Mesenchymal stem cell (in vitro differentiated cells and primary cell): ENCODE data around the gene ZNF628.

Experiments used
- DNase-seq: peaks from one replicate; pipeline ENCODE4 v3.0.0-alpha.2; 2013
- H2AFZ ChIP-seq: one replicate; pipeline ENCODE4 v1.6.1; 2013; ENCODE audit warnings: low read depth, mild to moderate bottlenecking, control low read depth, inconsistent platforms, low read length, moderate library complexity
- H2AK5ac ChIP-seq: 2 replicates; pipeline ENCODE4 v1.6.1; 2013; ENCODE audit warnings: low read length, moderate library complexity, mild to moderate bottlenecking, inconsistent platforms; ENCODE audit not compliant: severe bottlenecking
- H2BK120ac ChIP-seq: one replicate; pipeline ENCODE4 v1.6.1; 2013; ENCODE audit warnings: low read depth, mild to moderate bottlenecking, inconsistent platforms, low read length, moderate library complexity
- H2BK12ac ChIP-seq, 2 experiments: one replicate each; pipeline ENCODE4 v1.6.1; 2013; ENCODE audit warnings: inconsistent platforms in 2 of 2, low read length in 2 of 2, mild to moderate bottlenecking in 2 of 2, moderate library complexity in 2 of 2, control low read depth in 1 of 2
- H2BK15ac ChIP-seq: one replicate; pipeline ENCODE4 v1.6.1; 2013; ENCODE audit warnings: mild to moderate bottlenecking, low read depth, inconsistent platforms; ENCODE audit not compliant: poor library complexity, severe bottlenecking
- H2BK5ac ChIP-seq: 2 replicates; pipeline ENCODE4 v1.6.1; 2013; ENCODE audit warnings: low read depth, mild to moderate bottlenecking, low read length, control low read depth, inconsistent platforms; ENCODE audit not compliant: poor library complexity, severe bottlenecking
- H3K14ac ChIP-seq, 2 experiments: one replicate each; pipeline ENCODE4 v1.6.1; 2013; ENCODE audit warnings: inconsistent platforms in 2 of 2, low read length in 2 of 2, control low read depth in 1 of 2, mild to moderate bottlenecking in 1 of 2, moderate library complexity in 1 of 2
- H3K18ac ChIP-seq, 2 experiments: one replicate each; pipeline ENCODE4 v1.6.1; 2013; ENCODE audit warnings: inconsistent platforms in 2 of 2, low read length in 2 of 2, control low read depth in 1 of 2, low read depth in 1 of 2, mild to moderate bottlenecking in 1 of 2
- H3K23ac ChIP-seq, 2 experiments: one replicate each; pipeline ENCODE4 v1.6.1; 2013; ENCODE audit warnings: inconsistent platforms in 2 of 2, low read length in 2 of 2, mild to moderate bottlenecking in 2 of 2, moderate library complexity in 2 of 2, control low read depth in 1 of 2
- H3K27ac ChIP-seq: 2 replicates; pipeline ENCODE4 v1.5.1; 2013; ENCODE audit warnings: mild to moderate bottlenecking, moderate library complexity, low read length, control low read depth, inconsistent platforms; ENCODE audit not compliant: poor library complexity, severe bottlenecking
- H3K27me3 ChIP-seq, 2 experiments: 2 replicates each; pipeline versions ENCODE4 v1.6.1 to v1.7.0; 2013; ENCODE audit warnings: low read length in 2 of 2, mild to moderate bottlenecking in 2 of 2, moderate library complexity in 2 of 2, control low read depth in 1 of 2, inconsistent platforms in 1 of 2; ENCODE audit not compliant: control insufficient read depth in 1 of 2, insufficient read depth in 1 of 2
- H3K36me3 ChIP-seq, 2 experiments: 2 replicates each; pipeline versions ENCODE4 v1.6.1 to v1.7.0; 2013; ENCODE audit warnings: low read length in 2 of 2, control low read depth in 1 of 2, inconsistent platforms in 1 of 2, low read depth in 1 of 2, mild to moderate bottlenecking in 1 of 2; ENCODE audit not compliant: insufficient read depth in 2 of 2, control insufficient read depth in 1 of 2
- H3K4ac ChIP-seq, 2 experiments: one replicate each; pipeline ENCODE4 v1.6.1; 2013; ENCODE audit warnings: inconsistent platforms in 2 of 2, low read length in 2 of 2, mild to moderate bottlenecking in 2 of 2, moderate library complexity in 2 of 2, control low read depth in 1 of 2, low read depth in 1 of 2
- H3K4me1 ChIP-seq: 2 replicates; pipeline ENCODE4 v1.6.1; 2013; ENCODE audit warnings: low read depth, low read length, control low read depth; ENCODE audit not compliant: control insufficient read depth, insufficient read depth
- H3K4me2 ChIP-seq: 2 replicates; pipeline ENCODE4 v1.6.1; 2013; ENCODE audit warnings: low read length, mild to moderate bottlenecking, inconsistent platforms; ENCODE audit not compliant: poor library complexity, severe bottlenecking
- H3K4me3 ChIP-seq, 2 experiments: 2 replicates each; pipeline versions ENCODE4 v1.5.1 to v1.7.0; 2013; ENCODE audit warnings: low read length in 2 of 2, mild to moderate bottlenecking in 2 of 2, control low read depth in 1 of 2, low read depth in 1 of 2; ENCODE audit not compliant: insufficient read depth in 1 of 2
- H3K79me1 ChIP-seq: replicated peaks from 2 replicates; pipeline ENCODE4 v1.6.1; 2013; ENCODE audit warnings: mild to moderate bottlenecking, control low read depth, low read length, inconsistent platforms; ENCODE audit not compliant: poor library complexity, severe bottlenecking
- H3K9ac ChIP-seq: 2 replicates; pipeline ENCODE4 v1.7.0; 2013; ENCODE audit warnings: mild to moderate bottlenecking, low read length, moderate library complexity
- H3K9me3 ChIP-seq: 2 replicates; pipeline ENCODE4 v1.7.0; 2013; ENCODE audit warnings: mild to moderate bottlenecking, low read length; ENCODE audit not compliant: control insufficient read depth
- H4K8ac ChIP-seq: one replicate; pipeline ENCODE4 v1.6.1; 2013; ENCODE audit warnings: inconsistent platforms, mild to moderate bottlenecking, low read length, moderate library complexity
- H4K91ac ChIP-seq: one replicate; pipeline ENCODE4 v1.6.1; 2013; ENCODE audit warnings: mild to moderate bottlenecking, low read length, inconsistent platforms
- WGBS: methylation state at CpG from one replicate; pipeline ENCODE4 v1.1.7; 2013; ENCODE audit warnings: mixed read lengths; 5-methylcytosine and 5-hydroxymethylcytosine counted together

The ZNF628 gene

GRCh38 chr19:55500368-55500952 is 24.0 kb downstream of the ZNF628 start:
- Histone ChIP-seq H3K4me1 (peaks cover 4% of the 10 kb centered on the region), H2BK5ac (no peak overlapping the region), H3K23ac (no peak overlapping the region), H3K9ac (no peak overlapping the region), H3K27ac (no peak overlapping the region), H2BK15ac (no peak overlapping the region), H2BK12ac (no peak overlapping the region), H3K9me3 (no peaks in the 10 kb centered on the region), H3K79me1 (no peaks in the 10 kb centered on the region), H3K27me3 (no peaks in the 10 kb centered on the region), H2AFZ (no peak overlapping the region), H2AK5ac (no peak overlapping the region), H3K36me3 (peaks cover 44 to 79% of the 10 kb centered on the region in 2 experiments), H3K4me3 (no peak overlapping the region), H3K18ac (no peak overlapping the region), H2BK120ac (no peak overlapping the region), H4K91ac (no peak overlapping the region), H3K4me2 (no peak overlapping the region), H4K8ac (no peak overlapping the region), H3K14ac (no peak overlapping the region), H3K4ac (no peak overlapping the region)
- WGBS, result 94% methylated on average over 25 of the region's 26 CpGs
- no peak for DNase-seq

GRCh38 chr19:55502197-55502952 is 26.0 kb downstream of the ZNF628 start:
- WGBS, result 93% methylated on average over 9 of the region's 9 CpGs
- H3K9me3 ChIP-seq, result no peaks in the 10 kb centered on the region
- H3K27ac ChIP-seq, result no peak overlapping the region
- H4K91ac ChIP-seq, result no peak overlapping the region
- no peak overlapping the region for H3K4ac ChIP-seq
- no peak overlapping the region for H2BK120ac ChIP-seq
- H3K18ac ChIP-seq, result no peak overlapping the region
- H3K79me1 ChIP-seq, result no peaks in the 10 kb centered on the region
- no peak overlapping the region for H3K23ac ChIP-seq
- H4K8ac ChIP-seq, result no peak overlapping the region
- no peak overlapping the region for H3K4me3 ChIP-seq
- peaks cover 4% of the 10 kb centered on the region for H3K4me1 ChIP-seq
- DNase-seq, result no peak
- peaks cover 35 to 68% of the 10 kb centered on the region in 2 experiments for H3K36me3 ChIP-seq
- no peak overlapping the region for H2AK5ac ChIP-seq
- no peak overlapping the region for H2BK15ac ChIP-seq
- no peak overlapping the region for H2AFZ ChIP-seq
- H2BK5ac ChIP-seq, result no peak overlapping the region
- H3K4me2 ChIP-seq, result no peak overlapping the region
- no peak overlapping the region for H3K14ac ChIP-seq
- H2BK12ac ChIP-seq, result no peak overlapping the region
- no peaks in the 10 kb centered on the region for H3K27me3 ChIP-seq
- H3K9ac ChIP-seq, result no peak overlapping the region

GRCh38 chr19:55503157-55503501 is 26.7 kb downstream of the ZNF628 start:
- H3K4ac ChIP-seq, result no peak overlapping the region
- WGBS, result 87% methylated on average over 17 of the region's 17 CpGs
- H2AFZ ChIP-seq, result no peak overlapping the region
- no peak overlapping the region for H3K23ac ChIP-seq
- H2BK120ac ChIP-seq, result no peak overlapping the region
- peaks cover 30 to 65% of the 10 kb centered on the region in 2 experiments for H3K36me3 ChIP-seq
- no peaks in the 10 kb centered on the region for H3K27me3 ChIP-seq
- no peak overlapping the region for H3K9ac ChIP-seq
- no peak overlapping the region for H3K4me2 ChIP-seq
- H3K4me3 ChIP-seq, result no peak overlapping the region
- H4K91ac ChIP-seq, result no peak overlapping the region
- no peak overlapping the region for H4K8ac ChIP-seq
- H3K4me1 ChIP-seq, result peaks cover 4% of the 10 kb centered on the region
- no peak overlapping the region for H2AK5ac ChIP-seq
- H2BK15ac ChIP-seq, result peak overlapping the region; percentile 33
- H3K9me3 ChIP-seq, result no peaks in the 10 kb centered on the region
- H3K14ac ChIP-seq, result no peak overlapping the region
- no peak overlapping the region for H3K27ac ChIP-seq
- no peak overlapping the region for H2BK5ac ChIP-seq
- DNase-seq, result no peak
- no peak overlapping the region for H2BK12ac ChIP-seq
- H3K18ac ChIP-seq, result no peak overlapping the region
- H3K79me1 ChIP-seq, result no peaks in the 10 kb centered on the region

- Histone ChIP-seq H3K18ac (no peak overlapping the region), H3K4me1 (peaks cover 4% of the 10 kb centered on the region), H2AK5ac (no peak overlapping the region), H3K23ac (no peak overlapping the region), H3K9me3 (no peaks in the 10 kb centered on the region), H3K4ac (no peak overlapping the region), H4K91ac (no peak overlapping the region), H3K36me3 (peaks cover 30 to 63% of the 10 kb centered on the region in 2 experiments), H2BK15ac (peak overlapping the region; percentile 33), H3K4me3 (peak overlapping the region; percentile 53 to 75), H4K8ac (peak overlapping the region; percentile 75), H3K4me2 (peak overlapping the region; percentile 83), H2BK5ac (no peak overlapping the region), H3K27ac (peak overlapping the region; percentile 46), H3K14ac (no peak overlapping the region), H3K79me1 (no peaks in the 10 kb centered on the region), H2BK120ac (no peak overlapping the region), H2BK12ac (no peak overlapping the region), H3K9ac (peak overlapping the region; percentile 69), H3K27me3 (no peaks in the 10 kb centered on the region), H2AFZ (no peak overlapping the region)
- DNase-seq, result peak; percentile 92
- 27% methylated on average over 64 of the region's 64 CpGs for whole genome bisulfite sequencing
Measured at GRCh38 chr19:55503502-55504251, 27.3 kb downstream of the ZNF628 start.
